ENCODE results near the gene C4A.
A peak's percentile ranks its signal among the peaks of the same experiment; 100 is the strongest.

Gene C4A

GRCh38 chr6:31952890-31953289 lies 29.0 kb upstream of the C4A start:
- Histone ChIP-seq H3K9me3 (ENCODE audit: control insufficient read depth, insufficient read depth, low read depth, low read length) (no peaks in the 10 kb centered on the region), H3K27ac (ENCODE audit: extremely low read depth, low read depth, low read length) (no peak overlapping the region), H3K4me3 (ENCODE audit: low read depth, low read length) (no peak overlapping the region), H3K4me1 (ENCODE audit: control insufficient read depth, insufficient read depth, low read length) (no peaks in the 10 kb centered on the region; the same call in 1 of the 2 replicates), H3K36me3 (ENCODE audit: control insufficient read depth in 2 of 2, insufficient read depth in 1 of 2, low read length in 2 of 2) (peaks cover 15 to 68% of the 10 kb centered on the region in 2 experiments)
- POLR2A ChIA-PET, result interaction anchor here (0.6 to 4.2 kb wide), 12 partner anchors 13 to 292 kb away, joined by 3 to 22 read pairs (median 4); partner anchors contain the start of genes C6orf47, DXO, EHMT2 and HSPA1B
- TF ChIP-seq ZNF366 (tag by site-specific recombination; conservative IDR thresholded peaks at IDR 0.05) (0 out of 2 replicates have a peak, but pooled peaks have one; percentile 26), ZNF792 (tag by site-specific recombination; IDR thresholded peaks at IDR 0.05) (no peak)
- CTCF ChIA-PET, result interaction anchor here (0.7 to 3.3 kb wide), 36 partner anchors 9 to 868 kb away, joined by 3 to 70 read pairs (median 6); partner anchors contain the start of genes DXO, EGFL8, EHMT2 and LY6G5C

- no peaks in the 10 kb centered on the region for H3K9me3 ChIP-seq (ENCODE audit: control insufficient read depth, insufficient read depth, low read depth, low read length)
- TF ChIP-seq ZNF777 (tag by site-specific recombination; IDR thresholded peaks at IDR 0.05; ENCODE audit: borderline replicate concordance) (no peak), ZNF548 (tag by site-specific recombination; IDR thresholded peaks at IDR 0.05) (no peak)
- H3K4me1 ChIP-seq (ENCODE audit: control insufficient read depth, insufficient read depth, low read length), result no peaks in the 10 kb centered on the region; the same call in 1 of the 2 replicates
- ChIA-PET POLR2A (interaction anchor here (0.6 kb wide), 1 partner anchor 36 kb away, joined by 3 read pairs; no protein-coding TSS in a partner anchor), CTCF (interaction anchor here (0.7 kb wide), 2 partner anchors 25 to 412 kb away, joined by 3 read pairs; no protein-coding TSS in a partner anchor)
- H3K36me3 ChIP-seq (ENCODE audit: control insufficient read depth in 2 of 2, insufficient read depth in 1 of 2, low read length in 2 of 2), result peaks cover 15 to 68% of the 10 kb centered on the region in 2 experiments
- H3K27ac ChIP-seq (ENCODE audit: extremely low read depth, low read depth, low read length), result no peak overlapping the region
- no peak overlapping the region for H3K4me3 ChIP-seq (ENCODE audit: low read depth, low read length)
Measured at GRCh38 chr6:31954511-31954910, 27.3 kb upstream of the C4A start.

- no peaks in the 10 kb centered on the region; the same call in 1 of the 2 replicates for H3K4me1 ChIP-seq (ENCODE audit: control insufficient read depth, insufficient read depth, low read length)
- no peaks in the 10 kb centered on the region for H3K9me3 ChIP-seq (ENCODE audit: control insufficient read depth, insufficient read depth, low read depth, low read length)
- no peak for TF ChIP-seq ZNF280C (tag by site-specific recombination; IDR thresholded peaks at IDR 0.05)
- no peak for TF ChIP-seq ZBTB20 (tag by site-specific recombination; IDR thresholded peaks at IDR 0.05)
- H3K36me3 ChIP-seq (ENCODE audit: control insufficient read depth in 2 of 2, insufficient read depth in 1 of 2, low read length in 2 of 2), result peaks cover 15 to 75% of the 10 kb centered on the region in 2 experiments
- CTCF ChIA-PET, result interaction anchor here (0.7 to 1.2 kb wide), 3 partner anchors 34 to 279 kb away, joined by 3 to 4 read pairs (median 4); no protein-coding TSS in a partner anchor
- no peak overlapping the region for H3K4me3 ChIP-seq (ENCODE audit: low read depth, low read length)
- H3K27ac ChIP-seq (ENCODE audit: extremely low read depth, low read depth, low read length), result no peak overlapping the region
- POLR2A ChIA-PET, result interaction anchor here (4.8 kb wide), 1 partner anchor 15 kb away, joined by 64 read pairs; the partner anchor contains the start of gene DXO
Measured at GRCh38 chr6:31956796-31957195, 25.1 kb upstream of the C4A start.

GRCh38 chr6:31958412-31958740 lies 23.5 kb upstream of the C4A start:
- ChIA-PET CTCF (interaction anchor here (0.5 to 1.2 kb wide), 2 partner anchors 19 to 167 kb away, joined by 3 read pairs; no protein-coding TSS in a partner anchor), POLR2A (interaction anchor here (0.6 to 4.8 kb wide), 8 partner anchors 9 to 417 kb away, joined by 3 to 64 read pairs (median 6); partner anchors contain the start of genes DDX39B, DXO, EHMT2 and HSPA1B)
- H3K36me3 ChIP-seq (ENCODE audit: control insufficient read depth in 2 of 2, insufficient read depth in 1 of 2, low read length in 2 of 2), result peaks cover 15 to 75% of the 10 kb centered on the region in 2 experiments
- peak overlapping the region; percentile 78 for H3K4me3 ChIP-seq (ENCODE audit: low read depth, low read length)
- no peaks in the 10 kb centered on the region for H3K9me3 ChIP-seq (ENCODE audit: control insufficient read depth, insufficient read depth, low read depth, low read length)
- peak; percentile 41; the same call in 1 of the 2 replicates for TF ChIP-seq ZBTB48 (tag by site-specific recombination; IDR thresholded peaks at IDR 0.05)
- peak; percentile 20; the same call in 1 of the 2 replicates for TF ChIP-seq ZNF398 (tag by site-specific recombination; IDR thresholded peaks at IDR 0.05)
- TF ChIP-seq ZNF292 (tag by site-specific recombination; IDR thresholded peaks at IDR 0.05; ENCODE audit: borderline replicate concordance, low read depth), result no peak
- 0 out of 2 replicates have a peak, but pooled peaks have one; percentile 50 for TF ChIP-seq REST (tag by site-specific recombination; IDR thresholded peaks at IDR 0.05)
- H3K27ac ChIP-seq (ENCODE audit: extremely low read depth, low read depth, low read length), result peak overlapping the region; percentile 39; the same call in 1 of the 2 replicates
- no peaks in the 10 kb centered on the region; the same call in 1 of the 2 replicates for H3K4me1 ChIP-seq (ENCODE audit: control insufficient read depth, insufficient read depth, low read length)

All from HEK293 (cell line).